Mammary epithelial cell (primary cell): ENCODE results near the gene NDUFAF8.

Source experiments
- CTCF ChIP-seq, 2 donors: IDR thresholded peaks in 1 of 2; conservative IDR thresholded peaks in 1 of 2; 2 replicates each; pipeline ENCODE4 v1.5.1; 2011 to 2012; ENCODE audit warnings: inconsistent platforms in 2 of 2, low read length in 2 of 2, mild to moderate bottlenecking in 2 of 2, control low read depth in 1 of 2, low read depth in 1 of 2; ENCODE audit not compliant: insufficient read depth in 1 of 2; ENCODE audit errors: extremely low read depth in 1 of 2
- EZH2 ChIP-seq: IDR thresholded peaks from 2 replicates; pipeline ENCODE4 v1.6.1; 2012; ENCODE audit warnings: low read length, inconsistent platforms, borderline replicate concordance

DNA sequence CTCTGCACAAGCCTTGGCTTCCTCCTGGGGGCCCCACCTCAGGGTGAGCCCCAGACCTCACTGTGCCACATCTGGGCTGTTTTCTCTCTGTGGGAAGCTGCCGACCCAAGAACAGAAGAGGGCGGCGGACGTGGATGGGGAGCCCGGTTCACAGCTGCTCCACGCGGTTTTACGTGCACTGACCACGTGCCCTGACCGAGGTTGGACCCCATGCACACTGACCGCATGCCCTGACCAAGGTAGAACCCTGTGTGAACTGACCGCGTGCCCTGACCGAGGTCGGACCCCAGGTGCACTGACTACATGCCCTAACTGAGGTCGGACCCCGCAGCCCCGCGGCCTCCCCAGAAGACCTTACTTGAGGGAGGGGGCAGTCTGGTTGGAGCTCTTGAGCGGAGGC is 36.0 kb upstream of the NDUFAF8 start:
- TF ChIP-seq CTCF (conservative IDR thresholded peaks at IDR 0.05 in 1 of 2, IDR thresholded peaks at IDR 0.05 in 1 of 2; ENCODE audit: extremely low read depth in 1 of 2, insufficient read depth in 1 of 2, low read depth in 1 of 2, low read length in 2 of 2), result no peak
- TF ChIP-seq EZH2, result no peak
